RWPE2 (cell line): ENCODE results near the gene RMI2.

Experiments used
- ATAC-seq: fragments of 200-7000 bp; cut with Tn5 transposase; 3 replicates; pipeline ENCODE4 v1.9.1; 2021; ENCODE audit warnings: low read depth
- DNase-seq: peaks from one replicate; pipeline ENCODE4 v3.0.0-alpha.2; 2020; ENCODE audit warnings: low spot score
- H3K27ac ChIP-seq: fragments of 450-650 bp; 2 replicates; pipeline ENCODE4 v1.5.1; 2017; ENCODE audit warnings: mild to moderate bottlenecking; ENCODE audit not compliant: poor library complexity, severe bottlenecking
- H3K27me3 ChIP-seq: fragments of 250-450 bp; sonication (Bioruptor Pico); 2 replicates; pipeline ENCODE4 v1.5.1; 2021; ENCODE audit warnings: mild to moderate bottlenecking, moderate library complexity; ENCODE audit not compliant: insufficient read depth, poor library complexity, severe bottlenecking
- H3K36me3 ChIP-seq: fragments of 250-450 bp; sonication (Bioruptor Pico); 2 replicates; pipeline ENCODE4 v1.5.1; 2020; ENCODE audit warnings: low read depth, mild to moderate bottlenecking, moderate library complexity
- H3K4me1 ChIP-seq: fragments of 250-450 bp; sonication (Bioruptor Pico); 2 replicates; pipeline ENCODE4 v1.5.1; 2021; ENCODE audit warnings: mild to moderate bottlenecking, moderate library complexity; ENCODE audit not compliant: insufficient read depth, poor library complexity, severe bottlenecking
- H3K4me3 ChIP-seq: fragments of 250-450 bp; sonication (Bioruptor Pico); 2 replicates; pipeline ENCODE4 v1.5.1; 2021; ENCODE audit warnings: mild to moderate bottlenecking, moderate library complexity; ENCODE audit not compliant: severe bottlenecking
- H3K9me3 ChIP-seq: fragments of 250-450 bp; sonication (Bioruptor Pico); 2 replicates; pipeline ENCODE4 v1.5.1; 2021; ENCODE audit warnings: mild to moderate bottlenecking, moderate library complexity; ENCODE audit not compliant: severe bottlenecking
- CTCF ChIP-seq: fragments of 450-650 bp; IDR thresholded peaks from one replicate; pipeline ENCODE4 v1.5.1; 2017; ENCODE audit warnings: mild to moderate bottlenecking, moderate library complexity; ENCODE audit not compliant: poor library complexity, severe bottlenecking

The RMI2 gene

DNA sequence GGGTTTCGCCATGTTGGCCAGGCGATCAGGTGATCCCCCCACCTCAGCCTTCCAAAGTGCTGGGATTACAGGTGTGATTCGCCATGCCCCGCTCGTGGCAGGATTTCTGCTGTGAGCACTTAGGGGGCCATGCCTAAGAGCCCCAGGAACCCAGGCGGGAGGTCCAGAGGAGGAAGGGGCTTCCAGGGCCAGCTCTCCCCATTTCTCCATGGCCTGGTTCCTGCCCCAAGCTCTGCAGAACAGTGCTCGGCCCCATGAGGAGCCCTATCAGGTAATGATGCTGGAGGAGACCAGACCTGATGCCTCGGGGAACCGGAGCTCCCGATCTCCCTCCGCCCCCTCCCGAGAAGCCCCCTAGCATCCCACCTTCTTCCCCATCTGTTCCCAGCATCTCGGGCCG is 53.6 kb downstream of the RMI2 start:
- ATAC-seq: no peak
- no peaks in the 10 kb centered on the region for H3K36me3 ChIP-seq
- H3K27ac ChIP-seq: no peak overlapping the region
- TF ChIP-seq CTCF: no peak
- no peaks in the 10 kb centered on the region for H3K4me1 ChIP-seq
- no peak for DNase-seq
- no peak overlapping the region for H3K4me3 ChIP-seq
- H3K27me3 ChIP-seq: no peaks in the 10 kb centered on the region
- no peaks in the 10 kb centered on the region for H3K9me3 ChIP-seq

- ATAC-seq: no peak
- Histone ChIP-seq H3K9me3 (no peaks in the 10 kb centered on the region), H3K27me3 (no peaks in the 10 kb centered on the region), H3K27ac (no peak overlapping the region), H3K36me3 (no peaks in the 10 kb centered on the region), H3K4me3 (no peak overlapping the region), H3K4me1 (no peaks in the 10 kb centered on the region)
- DNase-seq: no peak
- TF ChIP-seq CTCF: no peak
These were observed 54.1 kb downstream of the RMI2 start for GRCh38 chr16:11399261-11399831.

DNA sequence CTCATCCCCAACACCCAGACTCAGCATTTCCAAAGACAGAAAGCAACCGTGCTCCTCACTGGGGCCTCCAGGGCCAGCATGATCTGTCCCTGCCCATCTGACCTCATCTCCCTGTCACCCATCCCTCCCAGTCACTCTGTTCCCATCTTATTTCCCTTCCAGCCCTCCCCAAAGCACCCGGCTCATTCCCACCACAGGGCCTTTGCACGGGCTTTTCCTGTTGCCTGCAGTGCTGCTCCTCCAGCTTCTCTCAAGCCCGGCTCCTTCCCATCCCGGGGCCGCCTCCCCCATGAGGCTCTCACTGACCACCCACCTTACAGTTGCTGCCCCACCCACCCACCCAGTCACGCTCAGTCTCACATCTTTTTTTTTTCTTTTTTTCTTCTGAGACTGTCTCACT is 54.8 kb downstream of the RMI2 start:
- H3K27ac ChIP-seq: no peak overlapping the region
- H3K27me3 ChIP-seq: no peaks in the 10 kb centered on the region
- ATAC-seq (no peak), DNase-seq (no peak)
- no peak for TF ChIP-seq CTCF
- no peaks in the 10 kb centered on the region for H3K9me3 ChIP-seq
- H3K4me3 ChIP-seq: no peak overlapping the region
- no peaks in the 10 kb centered on the region for H3K36me3 ChIP-seq
- H3K4me1 ChIP-seq: no peaks in the 10 kb centered on the region
